C4-2B (cell line): ENCODE results near the gene KAZN.

Experiments
- H3K27ac ChIP-seq: fragments of 450-650 bp; 2 replicates; pipeline ENCODE4 v1.5.1; 2017
- ZFX ChIP-seq: fragments of 450-650 bp; IDR thresholded peaks from 2 replicates; pipeline ENCODE4 v1.6.1; 2017
- TF ChIP-seq, protein P1 (sequence below): fragments of 450-650 bp; conservative IDR thresholded peaks from 2 replicates; pipeline ENCODE4 v1.5.1; 2017; ENCODE audit warnings: mild to moderate bottlenecking

The KAZN gene

DNA sequence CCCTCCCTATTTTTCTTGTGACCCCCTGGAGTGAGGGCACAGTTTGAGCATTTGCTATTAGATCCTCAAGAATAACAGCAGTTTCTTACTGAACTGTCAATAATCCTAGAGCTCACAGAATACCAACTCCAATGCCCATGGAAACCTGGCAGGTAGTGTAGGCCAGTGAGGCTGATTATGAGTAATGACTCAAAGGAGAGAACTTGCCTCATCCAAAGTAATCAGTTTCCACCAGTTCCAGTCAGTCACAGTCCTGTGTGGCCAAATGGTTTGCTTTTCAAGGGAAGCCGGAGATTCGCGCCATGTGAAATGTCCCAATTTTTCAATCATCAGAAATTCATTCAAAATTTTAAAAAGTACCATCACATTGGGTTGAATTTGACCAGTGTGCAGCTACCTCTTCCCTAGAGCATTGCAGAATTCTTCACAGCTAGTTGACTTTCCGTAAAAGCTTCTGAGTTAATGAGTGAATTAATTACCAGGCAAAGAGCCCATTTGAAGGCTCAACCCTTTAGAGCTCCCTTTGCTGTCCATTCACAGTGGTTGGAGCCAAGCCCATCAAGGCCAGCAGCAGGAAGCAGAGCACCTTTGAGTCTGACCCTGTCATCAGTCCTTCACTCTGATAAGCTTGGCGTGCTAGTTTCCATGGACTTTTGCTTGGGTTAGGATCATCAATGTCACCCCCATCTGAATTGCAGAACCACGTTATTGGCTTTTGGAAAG lies 170.3 kb downstream of the KAZN start:
- no peak for TF ChIP-seq ZFX
- TF ChIP-seq, protein P1, sequence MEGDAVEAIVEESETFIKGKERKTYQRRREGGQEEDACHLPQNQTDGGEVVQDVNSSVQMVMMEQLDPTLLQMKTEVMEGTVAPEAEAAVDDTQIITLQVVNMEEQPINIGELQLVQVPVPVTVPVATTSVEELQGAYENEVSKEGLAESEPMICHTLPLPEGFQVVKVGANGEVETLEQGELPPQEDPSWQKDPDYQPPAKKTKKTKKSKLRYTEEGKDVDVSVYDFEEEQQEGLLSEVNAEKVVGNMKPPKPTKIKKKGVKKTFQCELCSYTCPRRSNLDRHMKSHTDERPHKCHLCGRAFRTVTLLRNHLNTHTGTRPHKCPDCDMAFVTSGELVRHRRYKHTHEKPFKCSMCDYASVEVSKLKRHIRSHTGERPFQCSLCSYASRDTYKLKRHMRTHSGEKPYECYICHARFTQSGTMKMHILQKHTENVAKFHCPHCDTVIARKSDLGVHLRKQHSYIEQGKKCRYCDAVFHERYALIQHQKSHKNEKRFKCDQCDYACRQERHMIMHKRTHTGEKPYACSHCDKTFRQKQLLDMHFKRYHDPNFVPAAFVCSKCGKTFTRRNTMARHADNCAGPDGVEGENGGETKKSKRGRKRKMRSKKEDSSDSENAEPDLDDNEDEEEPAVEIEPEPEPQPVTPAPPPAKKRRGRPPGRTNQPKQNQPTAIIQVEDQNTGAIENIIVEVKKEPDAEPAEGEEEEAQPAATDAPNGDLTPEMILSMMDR = no peak
- H3K27ac ChIP-seq = no peak overlapping the region

DNA sequence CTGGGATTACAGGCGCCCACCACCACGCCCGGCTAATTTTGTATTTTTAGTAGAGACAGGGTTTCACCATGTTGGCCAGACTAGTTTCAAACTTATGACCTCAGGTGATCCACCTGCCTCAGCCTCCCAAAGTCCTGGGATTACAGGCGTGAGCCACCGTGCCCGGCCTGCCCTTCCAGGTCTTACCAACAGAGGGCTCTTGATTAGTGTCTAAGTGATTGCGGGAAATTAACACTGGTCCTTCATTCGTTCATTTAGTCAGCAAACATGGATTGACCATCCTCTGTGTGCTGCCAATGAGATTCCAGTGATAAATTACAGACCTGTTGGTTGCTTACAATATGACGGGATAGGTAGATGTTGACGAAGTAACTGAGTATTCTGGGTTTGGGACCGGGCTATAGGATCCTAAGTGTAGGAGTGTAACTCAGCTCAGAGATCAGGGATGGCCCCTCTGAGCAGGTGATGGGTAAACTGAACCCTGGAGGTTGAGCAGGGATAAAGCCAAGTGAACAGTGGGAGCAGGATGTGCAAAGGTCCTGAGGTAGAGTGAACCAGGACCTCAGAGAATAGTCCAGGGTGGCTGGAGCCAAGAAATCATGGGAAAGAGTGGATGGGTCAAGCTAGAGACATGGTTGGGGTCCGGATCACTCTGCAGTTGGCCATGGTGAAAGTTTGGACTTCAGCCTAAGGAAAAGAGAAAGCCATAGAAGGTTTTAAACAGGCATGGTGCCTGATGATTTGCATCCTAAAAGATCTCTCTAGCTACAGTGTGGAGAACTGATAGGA lies 171.2 kb downstream of the KAZN start:
- TF ChIP-seq ZFX = no peak
- TF ChIP-seq, protein P1 = peak; percentile 12
- no peak overlapping the region for H3K27ac ChIP-seq

DNA sequence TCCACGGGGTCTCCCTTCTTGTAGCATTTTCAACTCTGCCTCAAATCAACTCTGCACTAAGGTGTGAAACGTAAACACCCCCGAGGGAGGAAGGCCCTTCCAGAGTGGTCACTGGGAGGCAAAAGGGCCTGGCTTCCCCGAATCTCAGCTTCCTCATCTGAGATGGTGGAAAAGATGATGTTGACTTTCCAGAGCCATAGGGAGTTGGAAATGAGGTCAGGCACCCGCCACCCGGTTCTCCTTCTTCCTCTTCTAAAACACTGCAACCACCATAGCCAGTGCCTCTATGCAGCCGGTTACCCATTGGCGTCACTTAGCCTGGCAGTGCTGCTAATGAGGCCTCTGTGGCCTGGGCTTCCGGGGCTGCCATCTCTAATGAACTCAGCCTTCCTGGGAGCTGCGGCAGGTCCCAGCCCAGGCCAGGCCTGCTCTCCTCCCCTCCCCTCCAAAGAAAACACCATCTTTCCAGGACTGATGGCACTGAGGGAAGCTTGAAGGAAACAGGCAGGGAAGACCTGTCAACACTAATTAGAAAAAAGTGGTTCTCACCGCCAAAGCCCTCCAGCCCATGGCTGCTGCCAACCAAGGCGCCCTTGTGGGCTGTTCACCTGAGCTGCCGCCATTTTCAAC lies 175.0 kb downstream of the KAZN start:
- no peak for TF ChIP-seq ZFX
- TF ChIP-seq, protein P1 = no peak
- no peak overlapping the region for H3K27ac ChIP-seq

DNA sequence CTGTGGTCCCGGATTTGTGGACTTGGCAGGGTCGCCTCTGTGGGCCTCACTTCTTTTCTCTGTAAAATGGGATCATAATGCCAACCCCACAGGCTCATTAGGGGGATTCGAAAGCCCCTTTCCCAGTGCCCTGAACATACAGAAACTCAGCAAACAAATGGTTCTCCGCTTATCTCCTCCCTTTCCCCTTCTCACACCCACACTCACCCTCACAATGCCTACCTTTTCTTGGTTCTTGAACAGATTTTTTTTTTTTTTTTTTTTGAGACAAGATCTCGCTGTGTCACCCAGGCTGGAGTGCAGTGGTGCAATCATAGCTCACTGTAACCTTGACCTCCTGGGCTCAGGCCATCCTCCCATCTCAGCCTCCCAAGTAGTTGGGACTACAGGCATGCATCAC lies 175.7 kb downstream of the KAZN start:
- TF ChIP-seq ZFX = no peak
- TF ChIP-seq, protein P1 = no peak

DNA sequence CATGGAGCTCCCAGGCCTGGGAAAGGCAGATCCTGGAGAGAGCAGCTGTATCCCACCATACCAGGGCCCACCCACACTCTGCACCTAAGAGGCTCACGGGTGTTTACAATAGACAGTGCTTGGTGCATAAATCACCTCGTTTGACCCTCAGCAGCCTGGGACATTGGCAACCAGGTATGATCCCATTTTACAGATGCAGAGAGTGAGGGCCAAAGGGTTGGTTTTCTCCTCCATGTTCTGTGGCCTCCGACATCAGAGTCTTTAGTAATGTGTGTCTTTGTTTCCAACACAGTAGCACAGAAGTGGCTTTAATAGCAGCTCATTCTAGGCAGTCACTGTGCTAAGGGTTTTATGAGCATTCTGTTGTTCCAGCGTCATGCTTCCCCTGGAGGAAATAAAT lies 176.5 kb downstream of the KAZN start:
- no peak for TF ChIP-seq ZFX
- TF ChIP-seq, protein P1 = no peak
- no peak overlapping the region for H3K27ac ChIP-seq

More for the DNA sequence above, 175.7 kb downstream of the KAZN start:
- no peak overlapping the region for H3K27ac ChIP-seq

DNA sequence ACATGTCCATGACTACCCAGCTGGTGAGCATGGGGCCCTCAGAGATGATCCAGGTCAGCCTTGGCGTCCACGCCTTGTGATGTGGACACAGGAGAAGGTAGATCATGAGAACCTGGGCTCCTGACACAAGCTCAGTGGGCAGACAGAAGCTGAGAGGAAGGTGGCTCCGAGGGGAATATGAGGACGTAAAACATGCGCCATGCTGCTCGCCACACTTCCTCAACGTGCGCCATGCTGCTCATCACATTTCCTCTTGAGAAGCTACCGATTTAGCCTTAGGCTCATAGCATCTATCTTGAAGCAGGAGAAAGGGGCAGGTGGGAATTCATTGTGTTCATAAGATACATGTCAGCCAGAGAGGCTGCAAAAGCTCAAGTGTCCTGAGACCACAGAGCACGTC lies 176.9 kb downstream of the KAZN start:
- TF ChIP-seq, protein P1 = no peak
- TF ChIP-seq ZFX = no peak
- no peak overlapping the region for H3K27ac ChIP-seq
